HG03175 (cell line): ENCODE measurements around the gene MCUB.
"Not testable (repeated sequence)": the region's sequence is repeated elsewhere in the genome, so short reads cannot be mapped to it uniquely, and the experiment has no call there.

ENCODE experiments used
- ATAC-seq: cut with Tn5 transposase; IDR thresholded peaks from one replicate; pipeline ENCODE4 v1.9.1; 2021; ENCODE audit warnings: mild to moderate bottlenecking, moderate library complexity; ENCODE audit not compliant: unreplicated experiment

The MCUB gene, protein sequence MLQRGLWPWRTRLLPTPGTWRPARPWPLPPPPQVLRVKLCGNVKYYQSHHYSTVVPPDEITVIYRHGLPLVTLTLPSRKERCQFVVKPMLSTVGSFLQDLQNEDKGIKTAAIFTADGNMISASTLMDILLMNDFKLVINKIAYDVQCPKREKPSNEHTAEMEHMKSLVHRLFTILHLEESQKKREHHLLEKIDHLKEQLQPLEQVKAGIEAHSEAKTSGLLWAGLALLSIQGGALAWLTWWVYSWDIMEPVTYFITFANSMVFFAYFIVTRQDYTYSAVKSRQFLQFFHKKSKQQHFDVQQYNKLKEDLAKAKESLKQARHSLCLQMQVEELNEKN

DNA sequence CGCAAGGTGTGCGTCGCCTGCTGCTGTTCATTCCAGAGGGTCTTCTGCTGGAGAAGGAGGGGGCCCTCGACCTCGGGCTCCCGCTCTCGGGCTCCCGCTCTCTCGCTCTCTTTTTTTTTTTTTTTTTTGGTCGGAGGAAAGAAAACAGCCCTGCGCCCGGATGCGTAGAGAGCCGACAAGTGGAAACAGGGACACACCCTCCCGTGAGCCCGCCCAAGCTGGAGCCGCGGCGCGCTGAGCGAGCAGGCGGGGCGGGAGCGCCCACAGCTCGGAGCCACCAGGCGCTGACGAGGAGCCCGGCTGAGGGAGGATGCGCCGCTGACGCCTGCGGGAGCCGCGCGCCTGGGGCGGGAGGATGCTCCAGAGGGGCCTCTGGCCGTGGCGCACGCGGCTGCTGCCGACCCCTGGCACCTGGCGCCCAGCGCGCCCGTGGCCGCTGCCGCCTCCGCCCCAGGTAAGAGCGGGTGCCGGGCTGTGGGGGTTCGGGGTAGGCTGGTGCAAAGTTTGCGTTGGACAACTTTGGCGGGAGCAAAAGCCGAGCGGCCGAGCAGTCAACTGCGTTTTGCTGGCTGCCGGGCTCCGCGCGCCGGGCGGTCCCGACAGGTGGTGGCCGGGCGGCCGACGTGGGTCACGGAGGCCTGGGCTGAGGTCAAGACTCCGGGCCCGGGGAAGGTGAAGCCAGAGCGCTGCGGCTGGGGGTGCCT, at the start of gene MCUB:
MCUB (plus strand) TSS at position 264 of the 704 bp plus-strand sequence; CDS start at position 356, 92 bp downstream.
- peak; percentile 92 for ATAC-seq

DNA sequence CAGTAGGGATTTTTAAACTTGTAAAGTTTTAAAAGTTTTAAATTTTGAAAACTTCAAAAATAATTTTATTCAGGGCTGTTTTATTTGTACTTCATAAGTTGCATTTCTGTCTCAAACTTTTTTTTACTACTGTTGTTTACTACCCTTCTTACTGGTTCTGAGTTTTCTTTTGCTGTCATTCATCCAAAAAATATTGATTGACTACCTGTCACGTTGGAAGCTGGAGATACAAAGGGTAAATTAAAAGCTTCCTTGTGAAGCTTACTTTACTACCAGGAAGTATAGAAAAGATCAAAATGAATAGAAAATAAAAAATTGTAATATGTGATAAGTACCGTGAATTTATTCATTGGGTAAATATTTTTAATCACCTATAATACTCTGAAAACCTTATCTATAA, 49.4 kb upstream of the MCUB start:
- ATAC-seq, result no peak

DNA sequence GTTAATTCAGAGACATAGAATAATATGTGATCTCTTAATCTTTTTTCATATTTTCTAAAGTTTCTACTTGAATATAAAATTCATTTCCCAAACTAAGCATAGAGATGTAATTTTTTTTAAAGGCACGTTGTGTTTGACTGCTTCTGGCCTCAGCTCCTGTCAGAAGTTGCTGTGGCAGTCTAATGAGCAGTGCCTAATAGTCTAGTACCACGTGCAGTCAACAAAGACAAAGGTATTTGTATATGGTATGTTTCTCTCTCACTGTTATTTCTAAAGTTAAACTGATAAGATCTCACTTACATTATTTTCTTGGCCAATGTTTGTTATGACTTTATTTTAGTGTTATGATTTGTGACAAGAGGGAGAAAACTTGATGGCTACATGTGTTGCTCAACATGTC, 48.6 kb upstream of the MCUB start:
- ATAC-seq, result no peak

DNA sequence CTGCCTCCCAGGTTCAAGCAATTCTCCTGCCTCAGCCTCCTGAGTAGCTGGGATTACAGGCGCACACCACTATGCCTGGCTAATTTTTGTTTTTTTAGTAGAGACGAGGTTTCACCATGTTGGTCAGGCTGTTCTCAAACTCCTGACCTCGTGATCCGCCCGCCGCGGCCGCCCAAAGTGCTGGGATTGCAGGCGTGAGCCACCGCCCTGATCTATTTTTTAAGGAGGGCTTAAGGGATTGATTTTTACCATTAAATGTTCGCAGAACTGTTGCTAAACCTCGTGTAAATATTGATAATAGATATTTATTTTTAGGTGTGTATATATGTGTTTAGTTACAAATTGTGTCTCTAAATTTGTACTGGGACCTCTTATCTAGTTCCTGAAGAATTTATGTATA, 46.7 kb upstream of the MCUB start:
- ATAC-seq, result not testable (repeated sequence)

DNA sequence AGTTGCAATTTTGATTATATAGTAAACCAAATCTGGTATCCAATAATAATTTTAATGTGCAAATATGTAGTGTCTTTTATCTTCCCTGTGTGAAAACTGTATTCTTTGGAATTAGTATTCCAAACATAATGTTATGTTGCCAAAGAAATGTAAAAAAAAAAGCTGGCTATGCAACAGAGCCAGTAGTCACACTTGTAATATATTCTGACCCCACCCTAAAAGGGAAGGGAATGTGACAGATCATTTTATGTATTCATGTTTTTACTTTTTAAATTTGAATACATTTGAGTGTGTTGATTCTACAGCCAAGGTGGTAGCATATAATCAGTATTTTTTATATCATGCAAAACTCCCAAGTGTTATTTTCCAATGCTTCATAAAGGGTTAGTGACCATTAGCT, 27.9 kb upstream of the MCUB start:
- ATAC-seq, result no peak

DNA sequence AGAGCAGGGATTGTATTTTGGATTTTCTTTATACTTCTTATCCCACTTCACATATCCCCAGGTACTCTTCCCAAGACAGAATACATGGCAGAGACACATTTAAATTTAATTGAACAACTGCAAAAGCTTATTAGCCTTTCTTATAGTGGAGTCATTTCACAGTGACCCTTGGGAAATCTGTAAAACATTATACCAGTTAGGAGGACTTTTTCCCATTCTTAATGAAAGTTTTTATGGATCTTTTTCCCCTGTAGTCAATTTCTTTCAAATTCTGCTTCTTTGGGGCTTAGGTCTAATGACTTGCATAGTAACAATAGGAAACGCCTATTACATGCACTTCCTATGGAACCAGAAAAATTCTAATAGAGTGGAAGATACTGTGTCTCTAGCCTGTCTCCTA, 14.6 kb upstream of the MCUB start:
- ATAC-seq, result no peak

DNA sequence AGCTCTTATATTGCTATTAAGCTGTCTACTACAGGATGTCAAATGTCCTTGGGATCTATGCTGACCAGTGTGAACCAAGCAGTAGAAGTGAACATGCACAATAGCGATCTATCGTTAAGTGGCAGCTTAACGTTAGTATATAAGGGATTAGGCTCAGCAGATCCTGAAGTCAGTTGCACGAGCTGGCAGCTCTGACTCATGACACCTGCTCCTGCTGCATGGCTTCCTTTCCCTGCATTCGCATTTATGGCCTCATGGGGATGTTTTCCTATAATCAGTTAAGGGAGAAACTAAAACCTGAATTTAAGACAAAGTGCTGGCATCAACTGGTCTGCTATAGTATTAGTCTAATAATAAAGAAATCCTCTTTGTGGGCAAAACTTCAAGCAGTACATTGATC, 12.7 kb upstream of the MCUB start:
- ATAC-seq, result no peak

DNA sequence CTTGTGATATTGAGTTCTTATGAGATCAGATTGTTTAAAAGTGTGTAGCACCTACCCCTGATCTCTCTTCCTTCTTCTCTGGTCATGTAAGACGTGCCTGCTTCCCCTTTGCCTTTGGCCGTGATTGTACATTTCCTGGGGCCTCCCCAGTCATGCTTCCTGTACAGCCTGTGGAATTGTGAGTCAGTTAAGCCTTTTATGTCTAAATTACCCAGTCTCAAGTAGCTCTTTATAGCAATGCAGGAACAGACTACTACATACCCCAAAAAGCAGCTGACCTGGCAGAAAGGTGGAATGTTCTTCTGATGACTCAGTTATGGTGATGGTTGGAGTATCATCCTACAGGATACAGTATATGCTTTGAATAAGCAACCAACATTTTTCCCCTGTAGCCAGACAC, 11.4 kb upstream of the MCUB start:
- ATAC-seq, result no peak

DNA sequence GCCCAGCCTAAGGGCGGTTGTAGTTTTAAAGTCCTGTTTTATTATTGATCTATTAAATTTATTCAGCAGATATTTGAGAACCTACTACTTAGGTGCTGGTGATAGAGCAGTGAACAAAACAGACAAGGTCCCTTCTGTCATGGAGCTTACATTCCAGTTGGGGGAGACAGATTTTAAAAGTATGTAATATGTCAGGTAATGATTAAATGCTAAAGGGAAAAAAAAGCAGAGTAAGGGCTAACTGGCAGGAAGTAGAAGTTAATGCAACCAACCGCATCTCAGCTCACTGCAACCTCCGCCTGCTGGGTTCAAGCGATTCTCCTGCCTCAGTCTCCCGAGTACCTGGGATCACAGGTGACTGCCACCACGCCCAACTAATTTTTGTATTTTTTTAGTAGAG, 7.8 kb upstream of the MCUB start:
- no peak for ATAC-seq

DNA sequence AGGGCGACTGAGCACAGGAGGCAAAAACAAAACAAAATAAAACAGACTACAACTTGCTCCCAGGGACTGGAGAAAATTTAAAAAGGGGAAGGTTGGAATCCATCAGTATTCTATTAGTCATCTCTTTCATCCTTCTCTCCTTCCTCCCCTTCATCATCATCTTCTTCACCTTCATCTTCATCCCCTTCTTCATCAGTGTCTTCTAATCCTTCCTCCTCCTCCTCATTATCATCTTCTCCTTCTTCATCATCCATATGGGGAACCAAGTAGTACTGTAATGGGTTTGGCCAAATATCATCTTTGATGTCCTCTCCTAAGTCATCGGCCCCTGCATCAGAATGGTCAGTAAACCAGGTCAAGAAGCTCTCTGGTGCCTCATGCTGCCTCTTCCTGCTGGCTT, 6.9 kb upstream of the MCUB start:
- no peak for ATAC-seq

DNA sequence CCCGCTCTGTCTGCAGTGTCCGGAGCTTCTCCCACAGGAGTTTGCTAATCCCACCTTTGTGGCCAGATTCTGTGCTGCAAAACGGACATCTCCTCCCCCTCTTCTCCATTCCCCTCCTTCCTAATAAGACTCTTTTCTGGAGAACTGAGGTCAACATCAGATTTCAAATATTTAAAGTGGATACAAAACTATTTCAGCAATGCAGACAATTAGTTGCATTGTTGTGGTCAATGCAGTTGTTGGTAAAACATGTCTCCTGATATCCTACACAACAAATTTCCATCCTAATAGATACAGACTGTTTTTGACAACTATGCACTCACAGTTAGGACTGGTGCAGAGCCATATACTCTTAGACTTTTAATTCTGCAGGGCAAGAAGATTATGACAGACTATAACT, 5.1 kb upstream of the MCUB start:
- no peak for ATAC-seq

DNA sequence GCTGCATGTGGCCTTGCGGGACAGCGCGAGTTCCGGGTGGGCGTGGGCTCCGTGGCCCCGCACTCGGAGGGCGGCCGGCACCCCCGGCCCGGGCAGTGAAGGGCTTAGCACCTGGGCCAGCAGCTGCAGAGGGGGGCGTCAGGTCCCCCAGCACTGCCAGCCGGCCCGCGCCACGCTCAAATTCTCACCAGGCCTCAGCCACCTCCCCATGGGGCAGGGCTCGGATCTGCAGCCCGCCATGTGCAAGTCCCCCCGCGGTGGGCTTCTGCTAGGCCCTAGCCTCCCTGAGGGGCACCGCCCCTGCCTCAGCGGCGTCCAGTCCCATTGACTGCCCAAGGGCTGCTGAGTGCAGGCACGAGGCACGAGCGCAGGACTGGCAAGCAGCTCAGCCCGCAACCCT, 2.6 kb upstream of the MCUB start:
- no peak for ATAC-seq

DNA sequence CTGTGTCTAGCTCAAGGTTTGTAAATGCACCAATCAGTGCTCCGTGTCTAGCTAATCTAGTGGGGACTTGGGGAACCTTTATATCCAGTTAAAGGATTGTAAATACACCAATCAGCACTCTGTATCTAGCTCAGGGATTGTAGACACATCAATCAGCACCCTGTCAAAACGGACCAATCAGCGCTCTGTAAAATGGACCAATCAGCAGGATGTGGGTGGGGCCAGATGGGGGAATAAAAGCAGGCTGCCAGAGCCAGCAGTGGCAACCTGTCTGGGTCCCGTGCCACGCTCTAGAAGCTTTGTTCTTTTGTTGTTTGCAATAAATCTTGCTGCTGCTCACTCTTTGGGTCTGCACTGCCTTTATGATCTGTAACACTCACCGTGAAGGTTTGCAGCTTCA, 2.0 kb upstream of the MCUB start:
- ATAC-seq, result not testable (repeated sequence)

DNA sequence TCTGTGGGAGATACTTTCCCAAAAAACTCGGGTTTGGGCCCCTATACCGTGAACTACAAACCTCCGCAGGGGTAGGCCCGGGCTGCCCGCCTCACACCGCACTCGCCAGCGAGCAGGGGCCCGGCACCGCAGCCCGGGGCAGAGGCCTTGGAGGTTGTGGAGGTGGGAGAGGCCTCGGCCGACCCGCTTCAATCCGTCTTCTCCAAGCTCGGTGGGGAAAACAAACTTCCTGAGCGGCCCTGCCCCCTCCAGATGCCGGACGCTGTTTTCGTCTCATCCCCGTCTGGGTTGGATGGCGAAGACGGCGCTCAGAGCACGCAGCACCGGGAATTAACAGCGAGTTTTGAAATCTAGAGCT, 442 bp upstream of the MCUB start:
- ATAC-seq, result peak; percentile 25

DNA sequence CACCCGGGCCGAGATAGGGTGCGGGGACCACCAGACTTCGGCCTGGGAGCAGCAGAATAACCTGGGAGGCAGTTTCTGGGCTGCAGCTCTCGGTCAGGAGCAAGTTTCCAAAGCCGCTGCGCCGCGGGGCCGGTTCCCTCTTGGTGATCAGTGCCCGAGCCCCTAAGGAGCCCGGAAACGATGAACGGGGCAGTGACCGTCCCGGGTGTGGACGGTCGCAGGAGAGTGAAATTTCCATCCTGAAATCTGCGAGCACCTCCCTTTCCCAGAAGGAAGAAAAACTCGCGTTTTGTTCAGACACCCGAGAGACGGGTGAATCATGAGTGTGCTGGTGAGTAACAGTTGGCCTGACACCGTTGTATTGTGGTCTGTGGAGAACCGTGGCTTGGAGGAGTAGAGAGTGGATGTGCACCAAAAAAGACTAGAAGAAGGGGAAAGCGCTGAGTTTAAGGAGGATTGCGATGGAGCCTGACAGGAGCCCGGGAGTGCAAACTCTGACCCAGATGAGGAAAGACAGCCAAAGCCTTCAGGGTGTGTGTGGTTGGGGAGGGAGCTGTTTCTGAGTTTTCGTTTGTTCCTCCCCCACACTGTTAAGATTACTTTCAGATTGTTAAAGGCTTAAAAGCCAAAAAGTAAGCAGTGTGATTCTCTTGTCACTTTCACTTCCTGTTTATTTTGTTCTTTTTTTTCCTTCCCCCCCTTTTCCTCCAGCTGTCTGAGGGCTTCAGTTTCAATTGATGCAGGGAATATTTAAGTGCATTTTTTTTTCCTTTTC, 828 bp downstream of the MCUB start:
- ATAC-seq, result peak; percentile 71

DNA sequence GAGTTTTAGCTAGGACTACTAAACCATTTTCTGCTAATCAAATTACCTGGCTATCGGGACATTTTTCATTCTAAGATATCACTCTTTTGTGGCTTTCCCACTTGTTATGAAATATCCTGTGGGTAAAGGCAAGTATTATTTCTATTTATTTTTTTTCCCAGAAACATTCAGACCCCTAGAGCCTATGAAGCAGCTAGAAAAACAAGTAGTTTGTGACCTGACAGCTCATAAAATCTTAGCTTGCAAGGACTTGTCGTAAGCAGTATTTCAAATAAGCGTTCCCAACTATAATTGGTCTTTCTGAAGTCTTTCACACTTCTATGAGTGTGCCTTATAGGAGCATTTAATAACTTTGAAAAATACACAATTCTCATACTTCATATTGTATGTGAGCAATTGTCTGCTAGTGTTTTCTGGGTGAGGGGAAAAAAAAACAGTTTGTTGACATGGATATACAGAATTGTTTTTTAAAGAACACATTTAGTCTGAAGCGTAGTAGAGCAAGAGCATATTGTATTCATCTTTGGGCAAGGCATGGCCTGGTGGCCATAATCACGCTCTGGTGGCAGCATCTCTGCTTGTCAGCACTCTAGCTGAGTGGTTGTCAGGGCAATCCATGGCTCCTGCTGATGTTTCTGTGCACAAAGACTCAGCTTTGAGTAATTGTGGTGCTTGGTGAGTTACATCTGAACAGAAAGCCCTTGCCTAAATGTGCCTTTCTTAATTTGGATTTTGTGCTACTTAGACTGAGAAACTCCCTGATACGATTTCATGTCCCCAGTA, 2.6 kb downstream of the MCUB start:
- no peak for ATAC-seq

DNA sequence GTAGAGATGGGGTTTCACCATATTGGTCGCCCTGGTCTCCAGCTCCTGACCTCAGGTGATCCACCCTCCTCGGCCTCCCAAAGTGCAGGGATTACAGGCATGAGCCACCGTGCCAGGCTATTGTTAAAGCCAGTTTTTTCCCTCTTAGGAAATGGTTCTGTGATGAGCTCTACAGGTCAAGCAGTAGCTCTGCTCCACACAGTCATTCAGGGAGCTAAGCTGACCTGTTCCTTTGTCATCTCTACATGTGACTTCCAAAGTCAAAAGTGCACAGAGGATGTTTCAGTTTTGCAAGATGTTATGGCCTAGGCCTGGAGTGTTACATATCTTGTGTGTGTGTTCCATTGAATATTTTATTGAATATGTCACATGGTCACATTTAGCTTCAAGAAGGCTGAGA, 11.4 kb downstream of the MCUB start:
- no peak for ATAC-seq

DNA sequence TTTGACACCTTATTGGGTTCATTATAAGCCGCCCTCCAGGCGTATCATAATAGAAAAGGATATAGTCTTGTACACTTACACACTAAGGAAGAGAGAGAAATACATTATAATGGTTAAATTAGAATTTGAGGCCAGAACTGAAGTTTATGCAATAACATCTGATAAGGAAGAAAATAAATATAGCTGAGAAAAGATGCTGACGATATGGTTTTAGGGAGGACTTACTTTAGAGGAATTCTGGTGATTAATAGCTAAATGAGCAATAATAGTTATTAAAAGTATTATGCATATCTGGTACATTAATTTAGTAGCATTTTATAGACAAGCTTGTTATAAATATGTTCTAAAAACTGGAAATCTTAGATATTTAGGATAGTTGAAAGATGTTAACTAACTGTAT, 12.1 kb downstream of the MCUB start:
- no peak for ATAC-seq

DNA sequence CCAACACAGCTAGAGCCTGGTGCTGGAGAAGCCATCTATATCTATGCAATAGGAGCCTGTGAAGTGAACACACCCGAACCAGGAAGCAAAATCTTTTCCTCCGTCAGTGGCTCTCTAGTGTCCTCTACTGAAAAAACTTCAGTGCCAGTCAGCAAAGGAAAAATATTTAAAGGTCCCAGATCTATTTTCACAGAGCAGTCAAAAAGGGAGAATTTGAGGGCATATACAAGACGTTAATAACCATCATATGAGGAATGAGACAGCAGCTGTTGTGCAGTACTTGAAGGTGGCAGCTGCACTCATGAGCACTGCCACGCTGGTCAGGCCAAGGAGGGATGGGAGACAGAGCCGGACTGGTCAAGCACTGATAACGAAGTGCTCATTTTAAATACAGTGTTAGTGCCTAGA, 14.4 kb downstream of the MCUB start:
- ATAC-seq, result no peak

DNA sequence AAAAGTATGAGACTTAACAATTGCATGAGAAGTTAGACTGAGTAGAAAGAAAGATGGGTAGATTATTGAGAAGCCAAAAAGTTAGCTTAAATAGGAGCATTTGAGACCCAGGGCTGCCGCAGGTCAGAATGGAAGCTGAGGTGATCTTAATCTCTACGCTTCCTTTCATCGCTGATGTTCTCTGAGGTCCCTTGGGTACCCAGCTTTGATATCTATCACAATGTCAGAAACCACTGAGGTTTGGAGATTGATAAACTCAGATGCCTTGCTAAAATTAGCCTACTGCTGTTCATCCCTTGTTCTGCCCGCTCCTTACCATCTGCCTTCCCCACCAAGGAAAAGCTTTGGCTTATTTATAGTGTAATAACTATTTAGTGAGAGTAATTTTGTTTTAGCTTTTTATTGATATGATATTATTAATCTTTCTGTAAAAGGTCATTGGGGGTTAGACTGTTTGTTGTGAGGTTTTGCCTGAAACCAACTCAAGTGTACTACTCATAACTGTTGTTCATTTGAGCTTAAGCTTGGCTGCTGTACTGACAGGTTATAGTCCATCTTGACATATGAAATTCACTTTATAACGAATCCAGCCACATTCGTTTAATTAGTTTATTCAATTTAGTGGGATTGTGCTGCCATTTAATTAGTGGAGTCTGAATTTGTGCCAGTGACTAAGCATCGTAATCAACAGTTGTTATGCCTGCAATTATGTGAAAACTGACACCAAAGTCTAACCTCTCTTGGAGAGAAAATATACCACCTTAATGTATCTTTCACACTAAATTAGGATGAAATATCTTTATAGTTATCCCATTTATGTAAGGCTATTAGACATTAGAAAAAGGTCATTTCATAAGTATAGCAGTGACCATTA, 15.1 kb downstream of the MCUB start:
- no peak for ATAC-seq
